ENCODE measurements around the gene PEAK3. TPM values are rescaled to one million over a fixed set of nuclear protein-coding genes. Genes with fewer than 3 reads are reported as not detected.

The PEAK3 gene
- total RNA-seq, 1 donor from 2014 or later = 0.51 TPM

DNA sequence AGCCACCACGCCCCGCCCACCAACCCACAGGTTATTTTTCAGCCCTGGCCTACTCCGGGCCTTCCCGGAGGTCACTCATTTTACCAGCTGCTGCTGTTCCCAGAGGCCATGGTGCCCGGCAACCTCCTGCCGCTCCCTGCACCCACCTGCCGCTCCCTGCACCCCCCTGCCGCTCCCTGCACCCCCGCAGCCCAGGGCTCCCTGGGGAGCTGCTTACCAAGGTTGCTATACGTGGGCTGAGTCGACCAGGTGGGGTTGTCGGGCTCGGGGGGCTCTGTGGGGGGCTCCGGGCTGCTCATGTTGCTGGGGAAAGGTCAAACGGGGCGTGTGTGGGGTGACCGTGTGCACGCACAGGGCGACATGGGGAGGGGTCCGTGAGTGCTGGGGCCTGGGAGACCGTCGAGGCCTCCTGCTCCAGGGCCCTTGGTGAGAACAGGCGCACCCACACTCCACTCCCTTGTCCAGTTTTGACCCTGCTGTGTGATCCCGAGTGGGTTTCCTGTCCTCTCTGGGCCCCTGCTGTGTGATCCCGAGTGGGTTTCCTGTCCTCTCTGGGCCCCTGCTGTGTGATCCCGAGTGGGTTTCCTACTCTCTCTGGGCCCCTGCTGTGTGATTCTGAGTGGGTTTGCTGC is 1.2 kb downstream of the PEAK3 start:
- Mint-ChIP-seq H3K36me3 (ENCODE audit: unreplicated experiment) (no peaks in the 10 kb centered on the region), H3K27me3 (ENCODE audit: unreplicated experiment) (no peaks in the 10 kb centered on the region), H3K4me3 (ENCODE audit: unreplicated experiment) (no peak overlapping the region), H3K27ac (ENCODE audit: unreplicated experiment) (no peak overlapping the region), H3K9me3 (ENCODE audit: unreplicated experiment) (no peaks in the 10 kb centered on the region), H3K4me1 (ENCODE audit: unreplicated experiment) (peaks cover 21% of the 10 kb centered on the region)
- DNase-seq (ENCODE audit: extremely low spot score, unreplicated experiment) = no peak
- TF ChIP-seq, protein P1, sequence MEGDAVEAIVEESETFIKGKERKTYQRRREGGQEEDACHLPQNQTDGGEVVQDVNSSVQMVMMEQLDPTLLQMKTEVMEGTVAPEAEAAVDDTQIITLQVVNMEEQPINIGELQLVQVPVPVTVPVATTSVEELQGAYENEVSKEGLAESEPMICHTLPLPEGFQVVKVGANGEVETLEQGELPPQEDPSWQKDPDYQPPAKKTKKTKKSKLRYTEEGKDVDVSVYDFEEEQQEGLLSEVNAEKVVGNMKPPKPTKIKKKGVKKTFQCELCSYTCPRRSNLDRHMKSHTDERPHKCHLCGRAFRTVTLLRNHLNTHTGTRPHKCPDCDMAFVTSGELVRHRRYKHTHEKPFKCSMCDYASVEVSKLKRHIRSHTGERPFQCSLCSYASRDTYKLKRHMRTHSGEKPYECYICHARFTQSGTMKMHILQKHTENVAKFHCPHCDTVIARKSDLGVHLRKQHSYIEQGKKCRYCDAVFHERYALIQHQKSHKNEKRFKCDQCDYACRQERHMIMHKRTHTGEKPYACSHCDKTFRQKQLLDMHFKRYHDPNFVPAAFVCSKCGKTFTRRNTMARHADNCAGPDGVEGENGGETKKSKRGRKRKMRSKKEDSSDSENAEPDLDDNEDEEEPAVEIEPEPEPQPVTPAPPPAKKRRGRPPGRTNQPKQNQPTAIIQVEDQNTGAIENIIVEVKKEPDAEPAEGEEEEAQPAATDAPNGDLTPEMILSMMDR (IDR thresholded peaks at IDR 0.05) = no peak

DNA sequence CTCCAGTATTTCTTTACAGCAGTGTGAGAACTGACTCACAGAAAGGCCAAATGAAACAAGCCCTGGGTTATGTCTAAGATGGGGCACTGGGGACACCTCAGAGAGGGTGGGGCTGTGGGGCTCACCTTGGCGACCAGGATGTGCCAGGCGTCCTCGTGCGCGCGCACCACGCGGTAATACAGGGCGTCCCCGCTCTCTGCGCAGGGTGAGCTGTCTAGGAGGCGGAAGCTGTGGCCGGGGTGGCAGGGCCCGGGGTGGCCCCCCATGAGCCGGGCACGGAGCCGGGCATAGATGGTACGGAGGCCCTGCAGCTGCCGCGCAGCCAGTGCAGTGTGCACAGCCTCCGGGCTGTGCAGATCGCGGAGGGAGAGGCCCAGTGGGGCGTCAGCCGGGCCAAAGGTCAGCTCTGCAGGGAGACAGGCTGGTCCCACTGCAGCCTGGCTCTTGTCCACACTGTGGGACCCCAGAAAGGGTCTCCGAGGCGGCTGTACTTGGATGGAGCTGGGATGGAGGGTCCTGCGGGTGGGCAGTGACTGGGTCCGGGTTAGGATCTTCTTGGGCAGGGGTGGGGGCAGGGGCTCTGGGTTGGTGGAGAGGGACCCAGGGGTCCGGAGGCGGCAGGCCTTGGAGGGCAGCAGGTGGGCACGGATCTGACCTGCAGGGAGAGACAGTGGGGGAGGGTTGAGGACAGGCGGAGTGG is 3.4 kb downstream of the PEAK3 start:
- H3K27me3 Mint-ChIP-seq (ENCODE audit: unreplicated experiment) = no peaks in the 10 kb centered on the region
- H3K4me1 Mint-ChIP-seq (ENCODE audit: unreplicated experiment) = peaks cover 36% of the 10 kb centered on the region
- peaks cover 8% of the 10 kb centered on the region for H3K36me3 Mint-ChIP-seq (ENCODE audit: unreplicated experiment)
- TF ChIP-seq, protein P1 (IDR thresholded peaks at IDR 0.05) = no peak
- no peak overlapping the region for H3K4me3 Mint-ChIP-seq (ENCODE audit: unreplicated experiment)
- DNase-seq (ENCODE audit: extremely low spot score, unreplicated experiment) = no peak
- H3K27ac Mint-ChIP-seq (ENCODE audit: unreplicated experiment) = no peak overlapping the region
- no peaks in the 10 kb centered on the region for H3K9me3 Mint-ChIP-seq (ENCODE audit: unreplicated experiment)

DNA sequence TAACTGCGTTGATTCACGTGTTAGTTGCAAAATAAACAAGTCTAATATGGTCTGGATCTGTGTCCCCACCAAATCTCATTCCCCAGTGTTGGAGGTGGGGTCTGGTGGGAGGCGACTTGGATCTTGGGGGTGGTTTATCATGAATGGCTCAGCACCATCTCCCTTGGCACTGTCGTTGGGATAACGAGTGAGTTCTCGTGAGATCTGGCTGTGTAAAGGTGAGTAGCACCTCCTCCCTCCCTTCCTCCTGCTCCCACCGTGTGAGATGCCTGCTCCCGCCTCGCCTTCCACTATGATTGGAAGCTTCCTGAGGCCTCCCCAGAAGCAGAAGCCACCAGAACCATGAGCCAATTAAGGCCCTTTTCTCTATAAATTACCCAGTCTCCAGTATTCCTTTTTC is 4.8 kb downstream of the PEAK3 start:
- H3K27me3 Mint-ChIP-seq (ENCODE audit: unreplicated experiment) = no peaks in the 10 kb centered on the region
- peaks cover 37% of the 10 kb centered on the region for H3K4me1 Mint-ChIP-seq (ENCODE audit: unreplicated experiment)
- peak overlapping the region; percentile 15 for H3K27ac Mint-ChIP-seq (ENCODE audit: unreplicated experiment)
- TF ChIP-seq, protein P1 (IDR thresholded peaks at IDR 0.05) = no peak
- no peak for DNase-seq (ENCODE audit: extremely low spot score, unreplicated experiment)
- H3K36me3 Mint-ChIP-seq (ENCODE audit: unreplicated experiment) = peaks cover 11% of the 10 kb centered on the region
- H3K4me3 Mint-ChIP-seq (ENCODE audit: unreplicated experiment) = no peak overlapping the region
- H3K9me3 Mint-ChIP-seq (ENCODE audit: unreplicated experiment) = no peaks in the 10 kb centered on the region

DNA sequence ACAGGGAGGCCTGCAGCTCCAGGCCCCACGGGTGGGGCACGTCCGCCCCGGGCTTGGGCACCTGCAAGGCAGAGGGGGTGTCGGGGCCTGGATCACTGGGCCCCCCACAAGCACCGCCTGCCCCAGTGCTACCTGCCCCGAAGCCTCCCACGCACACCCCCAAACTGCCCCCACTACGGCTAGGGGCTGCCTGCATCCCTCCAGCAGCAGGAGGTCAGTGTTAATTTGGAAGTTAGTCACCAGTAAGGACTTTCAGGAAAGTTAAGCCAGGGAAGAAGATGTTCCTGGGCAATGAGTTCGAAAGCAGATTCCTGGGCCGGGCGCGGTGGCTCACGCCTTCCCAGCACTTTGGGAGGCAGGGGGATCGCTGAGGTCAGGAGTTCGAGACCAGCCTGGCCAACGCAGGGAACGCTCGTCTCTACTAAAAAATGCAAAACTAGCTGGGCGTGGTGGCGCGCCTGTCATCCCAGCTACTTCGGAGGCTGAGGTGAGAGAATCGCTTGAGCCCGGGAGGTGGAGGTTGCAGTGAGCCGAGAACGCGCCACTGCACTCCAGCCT is 5.5 kb downstream of the PEAK3 start:
- no peak overlapping the region for H3K27ac Mint-ChIP-seq (ENCODE audit: unreplicated experiment)
- no peak overlapping the region for H3K4me3 Mint-ChIP-seq (ENCODE audit: unreplicated experiment)
- H3K36me3 Mint-ChIP-seq (ENCODE audit: unreplicated experiment) = peaks cover 15% of the 10 kb centered on the region
- TF ChIP-seq, protein P1 (IDR thresholded peaks at IDR 0.05) = no peak
- H3K4me1 Mint-ChIP-seq (ENCODE audit: unreplicated experiment) = peaks cover 37% of the 10 kb centered on the region
- DNase-seq (ENCODE audit: extremely low spot score, unreplicated experiment) = no peak
- H3K27me3 Mint-ChIP-seq (ENCODE audit: unreplicated experiment) = no peaks in the 10 kb centered on the region
- H3K9me3 Mint-ChIP-seq (ENCODE audit: unreplicated experiment) = no peaks in the 10 kb centered on the region
